Effector memory CD8-positive, alpha-beta T cell (primary cell): ENCODE data around the gene RAB37.

Experiments
- ATAC-seq: fragments of 150-1000 bp; cut with Tn5 transposase; replicated peaks from 2 replicates; pipeline ENCODE4 v1.10.0; 2021; ENCODE audit warnings: mild to moderate bottlenecking, moderate library complexity
- DNase-seq, 3 experiments: peaks; one replicate each; pipeline ENCODE4 v3.0.0; 2021
- H3K27ac Mint-ChIP-seq, 2 donors: one replicate each; pipeline ENCODE4 v1.8.0; 2022; ENCODE audit warnings: mild to moderate bottlenecking in 2 of 2, mixed read lengths in 2 of 2, moderate library complexity in 2 of 2
- H3K27me3 Mint-ChIP-seq, 2 donors: one replicate each; pipeline ENCODE4 v1.8.0; 2022; ENCODE audit warnings: mixed read lengths in 2 of 2
- H3K36me3 Mint-ChIP-seq: one replicate; pipeline ENCODE4 v1.8.0; 2022; ENCODE audit warnings: mild to moderate bottlenecking, moderate library complexity, mixed read lengths; ENCODE audit not compliant: insufficient read depth
- H3K4me1 Mint-ChIP-seq, 2 donors: one replicate each; pipeline ENCODE4 v1.8.0; 2022; ENCODE audit warnings: low read depth in 2 of 2, mixed read lengths in 2 of 2
- H3K4me3 Mint-ChIP-seq, 2 donors: one replicate each; pipeline ENCODE4 v1.8.0; 2022; ENCODE audit warnings: mild to moderate bottlenecking in 2 of 2, mixed read lengths in 2 of 2, moderate library complexity in 2 of 2
- H3K9me3 Mint-ChIP-seq, 2 donors: one replicate each; pipeline ENCODE4 v1.8.0; 2022; ENCODE audit warnings: mixed read lengths in 2 of 2

The RAB37 gene

DNA sequence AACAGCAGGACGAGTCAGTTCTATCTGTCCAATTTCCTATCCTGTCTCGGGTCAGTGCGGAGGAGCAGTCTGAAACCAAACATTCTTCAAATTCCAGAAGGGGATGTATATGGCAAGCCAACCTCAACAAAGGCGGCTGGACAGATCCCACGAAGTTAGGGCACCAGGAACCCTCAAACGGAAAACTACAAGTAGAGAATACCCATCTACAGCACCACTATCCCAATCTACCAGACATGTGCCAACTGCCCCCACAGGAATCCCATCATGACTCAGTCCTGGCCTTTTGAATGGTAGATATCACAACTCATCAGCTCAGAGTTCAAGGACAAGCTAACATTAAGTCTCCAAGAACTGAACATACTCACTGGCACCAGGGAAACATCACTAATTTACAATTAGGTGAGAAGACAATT, 36.8 kb downstream of the RAB37 start:
- peaks cover 50% of the 10 kb centered on the region for H3K36me3 Mint-ChIP-seq
- DNase-seq: no peak
- H3K4me3 Mint-ChIP-seq: peak overlapping the region; percentile 18 to 25
- peaks cover 48 to 56% of the 10 kb centered on the region in 2 donors for H3K4me1 Mint-ChIP-seq
- peak overlapping the region in 1 of 2 donors; percentile 93 for H3K27ac Mint-ChIP-seq
- H3K27me3 Mint-ChIP-seq: no peaks in the 10 kb centered on the region
- ATAC-seq: no peak
- no peaks in the 10 kb centered on the region for H3K9me3 Mint-ChIP-seq

DNA sequence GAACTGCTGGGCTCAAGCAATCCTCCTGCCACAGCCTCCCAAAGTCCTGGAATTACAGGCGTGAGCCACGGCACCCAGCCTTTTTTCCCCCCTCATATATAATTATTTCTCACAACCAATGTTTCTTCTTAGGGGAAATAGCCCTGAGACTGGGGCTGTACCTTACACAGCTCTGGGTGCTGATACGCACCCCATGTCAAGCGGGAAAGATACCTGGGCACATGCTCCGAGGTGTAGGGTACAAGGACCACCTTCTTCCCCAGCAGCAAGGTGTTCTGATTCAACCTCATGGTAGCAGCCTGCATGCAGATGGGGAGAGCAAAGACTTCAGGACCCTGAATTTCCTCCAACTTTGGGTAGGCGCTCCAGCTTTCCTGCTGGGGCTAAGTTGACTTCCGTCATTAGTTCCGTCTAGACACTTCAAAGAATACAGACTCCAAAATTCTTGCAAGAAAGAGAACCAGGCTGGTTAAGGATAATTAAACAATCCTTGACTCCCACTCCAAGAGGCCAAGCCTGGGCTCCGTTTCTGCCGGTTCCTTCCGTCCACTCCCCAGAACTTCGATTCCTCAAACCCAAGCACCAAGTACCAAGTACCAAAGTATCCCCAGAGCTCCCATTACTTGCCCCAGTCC, 38.5 kb downstream of the RAB37 start:
- H3K27ac Mint-ChIP-seq: peak overlapping the region; percentile 94 to 97
- no peaks in the 10 kb centered on the region for H3K27me3 Mint-ChIP-seq
- H3K4me3 Mint-ChIP-seq: peak overlapping the region; percentile 96 to 100
- ATAC-seq (no peak), DNase-seq (no peak)
- no peaks in the 10 kb centered on the region for H3K9me3 Mint-ChIP-seq
- peaks cover 51 to 54% of the 10 kb centered on the region in 2 donors for H3K4me1 Mint-ChIP-seq
- H3K36me3 Mint-ChIP-seq: peaks cover 37% of the 10 kb centered on the region

DNA sequence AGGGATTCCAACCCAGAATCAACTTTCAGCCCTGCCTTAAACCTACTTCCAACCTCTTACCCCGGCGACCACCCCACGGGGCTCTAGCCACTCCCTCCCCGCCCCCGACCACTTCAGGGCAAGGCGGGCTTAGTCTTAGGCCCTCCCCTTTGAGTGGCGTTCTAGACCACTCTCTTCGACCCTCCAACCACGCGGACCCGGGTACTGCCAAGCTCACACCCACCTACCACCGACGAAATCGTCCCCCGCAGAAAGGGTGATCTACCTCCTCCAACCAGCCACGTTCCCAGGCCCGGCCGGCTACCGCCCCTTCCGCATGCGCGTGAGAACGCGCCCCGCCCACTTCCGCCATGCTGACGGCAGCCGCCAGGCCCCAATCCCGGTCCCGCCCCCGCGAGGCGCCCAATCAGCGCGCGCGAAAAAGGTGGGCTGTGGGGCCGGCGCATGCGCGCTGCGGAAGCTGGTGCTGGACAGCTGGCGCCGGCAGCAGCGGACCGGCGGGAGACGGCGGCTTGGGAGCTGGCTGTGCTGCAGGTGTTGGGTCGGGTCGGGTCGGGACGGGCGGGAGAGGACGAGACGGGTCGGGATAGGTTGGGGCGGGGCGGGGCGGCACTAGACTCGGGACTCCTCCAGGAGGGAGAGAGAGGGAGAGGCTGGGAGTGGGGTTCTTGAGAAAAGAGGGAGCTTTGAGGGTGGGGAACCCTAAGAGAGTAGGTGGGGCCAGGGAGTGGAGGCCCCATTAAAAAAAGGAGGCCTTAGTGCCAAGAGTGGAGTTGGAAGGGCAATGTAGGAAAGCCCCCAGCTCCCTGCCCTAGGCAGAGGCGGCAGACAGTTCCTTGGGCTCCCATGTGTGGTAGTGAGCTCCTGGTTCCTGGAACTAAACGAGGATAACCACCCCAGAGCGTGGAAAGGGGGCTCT, 39.2 kb downstream of the RAB37 start, which contains the start of gene NAT9:
NAT9 (minus strand) TSS at position 302 of the 919 bp plus-strand sequence. CDS start 647 bp downstream, outside the sequence.
- Mint-ChIP-seq H3K4me1 (peaks cover 53 to 54% of the 10 kb centered on the region in 2 donors), H3K9me3 (no peaks in the 10 kb centered on the region), H3K36me3 (peaks cover 31% of the 10 kb centered on the region), H3K4me3 (peak within 1 kb of the TSS; percentile 96 to 100), H3K27me3 (no peaks in the 10 kb centered on the region), H3K27ac (peak within 1 kb of the TSS; percentile 94 to 97)
- DNase-seq (peak; percentile 98 to 99 (median 99)), ATAC-seq (peak; percentile 71)

DNA sequence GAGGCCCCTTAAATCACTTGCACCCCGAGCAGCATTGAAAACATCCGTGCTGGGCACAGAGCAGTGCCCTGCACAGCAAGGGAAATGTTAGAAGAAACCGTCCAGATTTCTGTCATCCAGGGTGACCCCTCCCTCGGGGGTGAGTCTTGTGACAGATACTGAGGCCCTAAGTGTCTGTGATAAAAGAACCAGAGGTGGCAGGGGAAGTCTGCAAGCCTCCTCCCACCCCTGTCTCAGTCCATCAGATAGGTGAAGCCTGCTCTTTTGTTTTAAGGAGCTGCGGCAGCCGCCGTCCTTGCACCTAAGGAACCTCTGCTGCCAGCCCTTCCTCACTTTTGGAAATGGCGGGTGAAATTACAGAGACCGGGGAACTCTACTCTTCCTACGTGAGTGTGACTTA, 39.9 kb downstream of the RAB37 start:
- Mint-ChIP-seq H3K27ac (peak overlapping the region in 1 of 2 donors; percentile 97), H3K36me3 (peaks cover 24% of the 10 kb centered on the region), H3K27me3 (no peaks in the 10 kb centered on the region), H3K4me3 (peak overlapping the region; percentile 96 to 100), H3K9me3 (no peaks in the 10 kb centered on the region), H3K4me1 (peaks cover 57 to 58% of the 10 kb centered on the region in 2 donors)
- ATAC-seq: no peak
- DNase-seq: no peak

DNA sequence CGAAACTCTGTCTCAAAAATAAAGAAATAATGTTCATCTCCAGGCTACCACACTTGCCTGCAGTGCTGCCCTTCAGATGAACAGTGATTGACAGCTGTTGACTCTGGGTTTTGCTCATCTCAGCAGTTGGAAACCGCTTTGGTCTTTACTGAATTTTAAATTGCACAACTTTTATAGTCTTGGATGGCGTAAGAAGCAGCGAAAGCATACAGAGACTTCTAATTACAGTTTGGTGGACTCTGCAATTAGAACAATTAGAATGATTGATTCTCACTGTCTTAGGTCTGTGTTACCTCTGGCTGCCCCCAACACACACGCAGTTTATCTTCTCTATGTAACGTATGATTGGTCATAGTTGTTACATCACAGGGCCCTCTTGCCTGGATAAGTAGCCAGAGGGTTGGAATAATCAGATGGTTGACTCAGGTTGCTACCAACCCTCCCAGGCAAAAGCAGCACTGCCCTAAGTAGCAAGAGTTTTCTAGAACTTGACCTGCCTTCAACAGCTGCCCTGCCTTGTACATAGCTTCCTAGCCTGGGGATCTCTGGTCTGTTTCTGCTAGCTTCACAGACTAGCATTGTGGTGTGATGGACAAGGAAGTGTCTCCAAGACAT, 41.0 kb downstream of the RAB37 start:
- H3K27ac Mint-ChIP-seq: no peak overlapping the region
- H3K27me3 Mint-ChIP-seq: no peaks in the 10 kb centered on the region
- peaks cover 20% of the 10 kb centered on the region for H3K36me3 Mint-ChIP-seq
- peaks cover 53% of the 10 kb centered on the region in 2 donors for H3K4me1 Mint-ChIP-seq
- H3K9me3 Mint-ChIP-seq: no peaks in the 10 kb centered on the region
- DNase-seq: no peak
- ATAC-seq: no peak
- peak overlapping the region; percentile 96 to 100 for H3K4me3 Mint-ChIP-seq

DNA sequence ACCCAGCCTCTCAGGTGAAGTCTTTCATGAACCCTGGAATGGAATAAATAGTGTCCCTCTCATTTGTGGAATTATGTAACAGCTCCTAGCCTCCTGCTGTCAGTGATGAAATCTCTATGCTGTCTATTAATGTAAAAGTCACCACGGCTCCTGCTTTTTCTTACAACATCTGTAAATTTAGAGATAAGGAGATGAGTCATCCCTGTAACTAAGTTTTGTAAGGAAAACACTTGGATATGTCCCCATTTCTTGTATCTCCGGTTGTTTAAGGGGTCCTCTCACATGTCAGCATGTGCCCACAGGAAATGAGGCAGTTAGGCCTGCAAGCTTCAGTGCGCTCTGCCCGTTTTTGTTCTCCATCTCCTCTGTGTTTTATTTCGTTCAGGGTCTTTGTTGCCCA, 41.9 kb downstream of the RAB37 start:
- Mint-ChIP-seq H3K9me3 (no peaks in the 10 kb centered on the region), H3K4me3 (no peak overlapping the region), H3K27me3 (no peaks in the 10 kb centered on the region), H3K27ac (peak overlapping the region in 1 of 2 donors; percentile 94), H3K4me1 (peaks cover 51 to 55% of the 10 kb centered on the region in 2 donors), H3K36me3 (peaks cover 20% of the 10 kb centered on the region)
- ATAC-seq (no peak), DNase-seq (no peak)

DNA sequence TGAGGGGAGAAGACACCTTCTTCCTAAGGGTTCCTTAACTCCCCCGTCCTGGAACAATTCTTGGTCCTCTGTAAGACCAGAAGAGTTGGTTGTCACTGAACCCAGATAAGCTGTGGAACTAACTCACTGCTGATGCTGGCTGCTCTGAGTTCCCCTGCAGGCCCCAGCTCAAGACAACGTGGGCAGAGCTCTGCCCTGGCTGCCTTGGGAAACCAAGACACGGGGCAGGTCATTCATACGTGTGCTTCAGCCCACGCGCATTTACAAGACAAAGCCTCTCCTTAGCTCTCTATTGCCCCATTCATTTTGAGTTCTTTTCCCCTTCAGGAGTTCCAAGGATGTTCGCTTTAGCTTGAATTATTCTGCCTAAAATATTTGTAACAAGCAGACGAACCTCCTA, 42.4 kb downstream of the RAB37 start:
- Mint-ChIP-seq H3K27ac (peak overlapping the region; percentile 91 to 94), H3K4me3 (peak overlapping the region; percentile 72 to 75), H3K9me3 (no peaks in the 10 kb centered on the region), H3K27me3 (no peaks in the 10 kb centered on the region), H3K4me1 (peaks cover 50 to 60% of the 10 kb centered on the region in 2 donors), H3K36me3 (peaks cover 20% of the 10 kb centered on the region)
- ATAC-seq (no peak), DNase-seq (no peak)

DNA sequence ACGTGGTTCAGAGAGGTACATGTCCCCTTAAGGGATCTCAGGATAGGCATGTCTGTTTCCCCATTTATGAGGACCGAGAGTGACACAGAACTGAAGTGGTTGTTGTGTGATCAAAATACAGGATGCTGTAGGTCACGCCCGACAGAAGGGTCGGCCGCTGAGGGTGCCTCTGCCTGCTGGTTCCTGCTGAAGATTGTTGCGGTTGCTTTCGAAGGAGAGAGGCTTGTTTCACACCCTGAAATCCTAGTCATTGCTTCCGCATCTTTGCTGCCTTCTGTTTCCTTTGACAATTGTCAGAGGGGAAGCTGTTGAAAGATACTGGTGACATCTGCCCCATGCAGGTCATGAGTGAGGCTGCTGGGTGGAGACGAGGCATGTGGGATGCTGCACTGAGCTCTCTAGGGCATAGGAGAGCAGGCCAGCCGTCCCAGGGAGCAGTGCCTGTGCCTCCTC, 42.9 kb downstream of the RAB37 start:
- Mint-ChIP-seq H3K36me3 (peaks cover 20% of the 10 kb centered on the region), H3K27ac (peak overlapping the region; percentile 91 to 94), H3K9me3 (no peaks in the 10 kb centered on the region), H3K27me3 (no peaks in the 10 kb centered on the region), H3K4me3 (peak overlapping the region; percentile 72 to 75), H3K4me1 (peaks cover 55 to 60% of the 10 kb centered on the region in 2 donors)
- DNase-seq (peak; percentile 59 to 66 (median 64)), ATAC-seq (peak; percentile 71)

DNA sequence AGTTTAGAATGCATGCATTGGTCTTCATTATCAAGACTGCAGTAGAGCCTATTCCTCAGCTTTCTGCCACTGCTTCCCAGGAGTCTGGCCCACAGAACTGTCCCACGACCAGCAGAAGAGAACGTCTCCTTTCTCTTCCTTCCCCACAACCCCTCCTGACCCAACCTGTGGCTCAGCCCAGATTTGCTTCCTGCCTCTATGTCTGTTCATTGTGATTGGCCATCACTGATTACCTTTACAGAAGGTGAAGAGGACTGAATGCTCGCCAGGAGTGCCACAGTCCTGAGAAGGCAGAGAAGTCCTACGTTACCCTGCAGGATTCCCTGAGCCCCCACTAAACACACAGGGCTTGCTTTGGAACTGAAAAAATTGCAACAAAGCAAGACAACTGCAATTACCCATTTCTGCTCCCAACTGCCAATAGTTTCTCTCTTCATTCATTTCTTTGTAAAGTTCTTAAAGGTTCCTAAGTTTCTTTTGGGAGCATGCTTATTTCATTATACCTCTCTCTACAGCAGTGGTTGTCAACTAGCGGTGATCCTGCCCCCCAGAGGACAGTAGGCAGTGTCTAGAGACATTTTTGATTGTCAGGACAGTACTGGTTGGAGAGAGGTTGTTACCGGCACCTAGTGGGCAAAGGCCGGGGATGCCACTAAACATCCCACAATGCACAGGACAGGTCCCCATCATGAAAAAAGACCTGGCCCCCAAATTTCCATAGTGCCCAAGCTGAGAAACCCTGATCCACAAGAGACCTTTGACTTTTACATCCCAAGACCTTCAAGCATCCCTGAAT, 43.6 kb downstream of the RAB37 start:
- DNase-seq (peak; percentile 25 to 37 (median 28)), ATAC-seq (peak; percentile 34)
- peaks cover 56% of the 10 kb centered on the region in 2 donors for H3K4me1 Mint-ChIP-seq
- no peaks in the 10 kb centered on the region for H3K9me3 Mint-ChIP-seq
- H3K4me3 Mint-ChIP-seq: peak overlapping the region; percentile 72 to 75
- H3K27ac Mint-ChIP-seq: peak overlapping the region; percentile 91 to 94
- H3K36me3 Mint-ChIP-seq: peaks cover 20% of the 10 kb centered on the region
- H3K27me3 Mint-ChIP-seq: no peaks in the 10 kb centered on the region

DNA sequence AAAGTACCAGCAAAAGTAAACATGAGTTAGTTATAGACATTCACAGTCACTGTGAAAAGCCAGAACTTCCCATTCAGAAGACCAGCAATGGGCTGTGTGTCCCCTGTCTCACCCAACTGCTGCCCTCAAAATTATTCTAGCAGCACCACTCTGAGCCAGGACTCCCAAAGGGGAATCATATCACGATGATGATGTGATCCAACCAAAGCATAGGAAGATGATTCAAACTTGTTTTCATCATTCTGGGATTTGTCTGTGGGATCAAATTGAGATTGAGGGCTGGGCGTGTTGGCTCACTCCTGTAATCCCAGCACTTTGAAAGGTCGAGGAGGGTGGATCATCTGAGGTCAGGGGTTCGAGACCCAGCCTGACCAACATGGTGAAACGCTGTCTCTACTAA, 45.5 kb downstream of the RAB37 start:
- Mint-ChIP-seq H3K4me3 (no peak overlapping the region), H3K9me3 (no peaks in the 10 kb centered on the region), H3K36me3 (peaks cover 17% of the 10 kb centered on the region), H3K27me3 (no peaks in the 10 kb centered on the region), H3K4me1 (peaks cover 39 to 44% of the 10 kb centered on the region in 2 donors), H3K27ac (peak overlapping the region; percentile 87 to 92)
- DNase-seq (no peak), ATAC-seq (no peak)

DNA sequence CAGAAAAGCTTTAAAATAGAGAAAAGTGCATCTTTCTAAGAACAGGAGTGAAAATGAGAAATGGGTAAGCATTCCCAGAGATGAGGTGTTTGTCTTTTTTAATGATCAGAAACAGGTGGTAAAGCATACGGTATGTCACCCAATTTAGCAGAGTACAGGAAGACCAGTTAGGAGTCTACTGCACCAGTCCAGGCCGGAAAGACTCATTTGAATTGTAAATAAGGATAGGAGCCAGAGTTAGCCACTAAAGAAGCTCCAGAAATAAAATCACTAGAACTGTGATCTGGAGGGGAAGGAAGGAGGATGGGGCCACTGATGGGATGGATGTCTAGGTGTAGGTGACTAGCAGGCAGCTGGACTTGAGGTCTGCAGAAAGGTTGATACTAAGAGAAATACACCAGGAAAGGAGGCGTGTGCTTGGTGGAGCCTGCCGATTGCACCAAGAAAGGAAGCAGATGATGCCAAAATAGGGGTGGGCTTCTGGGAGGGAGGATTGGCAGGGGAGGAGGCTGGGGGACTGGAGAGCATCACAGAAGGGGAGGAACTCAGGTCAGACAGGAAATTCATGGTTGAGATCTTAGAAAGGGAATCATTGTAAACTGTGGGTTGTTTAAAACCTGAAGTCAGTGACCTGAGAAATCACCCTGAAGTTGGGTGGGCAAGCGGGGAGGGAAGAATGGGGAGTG, 47.2 kb downstream of the RAB37 start:
- peaks cover 37 to 39% of the 10 kb centered on the region in 2 donors for H3K4me1 Mint-ChIP-seq
- ATAC-seq: no peak

More for the DNA sequence above, 47.2 kb downstream of the RAB37 start:
- Mint-ChIP-seq H3K9me3 (no peaks in the 10 kb centered on the region), H3K27ac (peak overlapping the region in 1 of 2 donors; percentile 92), H3K4me3 (no peak overlapping the region), H3K36me3 (peaks cover 16% of the 10 kb centered on the region), H3K27me3 (no peaks in the 10 kb centered on the region)
- DNase-seq: no peak
